GM12878 (cell line): ENCODE results near the gene WDR86. TPM values are rescaled to one million over a fixed set of nuclear protein-coding genes. Genes with fewer than 3 reads are reported as not detected.

Experiments
- ATAC-seq: fragments of 200-7000 bp; cut with Tn5 transposase; 3 replicates; pipeline ENCODE4 v1.9.1; 2020; ENCODE audit warnings: mild to moderate bottlenecking, moderate library complexity
- BruUV-seq: library from RNA; stranded (reverse); fragments of 400-500 nt; replicated peaks from 2 replicates; lab custom pipeline; 2021; lab: Mats Ljungman, UMichigan
- CTCF ChIA-PET: fragments of 300-600 bp; sonication (Branson Sonifier 250); formaldehyde crosslinking; extraction: SDS; loops from one replicate; lab custom pipeline; 2021; ENCODE audit warnings: inconsistent platforms; lab: Yijun Ruan, JAX
- POLR2A ChIA-PET: fragments of 350-600 bp; formaldehyde crosslinking; extraction: SDS; loops from one replicate; lab custom pipeline; 2021; ENCODE audit warnings: inconsistent platforms; lab: Charles Lee
- RAD21 ChIA-PET: fragments of 300-600 bp; sonication (Branson Sonifier 250); formaldehyde crosslinking; loops from one replicate; lab custom pipeline; 2023; ENCODE audit warnings: antibody characterized with exemption; ENCODE audit not compliant: unreplicated experiment; lab: Charles Lee
- SMC1A ChIA-PET: fragments of 300-600 bp; sonication (Branson Sonifier 250); formaldehyde crosslinking; loops from one replicate; lab custom pipeline; 2023; ENCODE audit not compliant: unreplicated experiment, uncharacterized antibody; lab: Charles Lee
- DNase-seq: peaks from one replicate; pipeline ENCODE4 v3.0.0-alpha.2; 2011; ENCODE audit warnings: low read depth, low spot score
- FAIRE-seq: peaks from 3 replicates; lab custom pipeline; 2011; peaks lifted over from hg19 to GRCh38; lab: Jason Lieb, UNC
- H2AFZ ChIP-seq: 2 replicates; pipeline ENCODE4 v1.6.0; 2011; ENCODE audit warnings: low read depth, low read length, control low read depth; ENCODE audit not compliant: control insufficient read depth
- H3K27ac ChIP-seq: 2 replicates; pipeline ENCODE4 v1.5.1; 2011; ENCODE audit warnings: control low read depth; ENCODE audit not compliant: control insufficient read depth, insufficient read depth
- H3K27me3 ChIP-seq, 2 experiments: replicated peaks in 1 of 2; 2 replicates each; pipeline versions ENCODE4 v1.6.0 to v1.6.1; 2011; ENCODE audit warnings: low read length in 1 of 2; ENCODE audit not compliant: control insufficient read depth in 2 of 2, insufficient read depth in 2 of 2
- H3K36me3 ChIP-seq, 2 experiments: 2 replicates each; pipeline ENCODE4 v1.5.1; 2011; ENCODE audit warnings: low read length in 1 of 2; ENCODE audit not compliant: control insufficient read depth in 2 of 2, insufficient read depth in 2 of 2
- H3K4me1 ChIP-seq: 2 replicates; pipeline ENCODE4 v1.6.1; 2011; ENCODE audit warnings: mild to moderate bottlenecking, low read length, moderate library complexity, mixed read lengths; ENCODE audit not compliant: control insufficient read depth, insufficient read depth
- H3K4me2 ChIP-seq: 2 replicates; pipeline ENCODE4 v1.6.0; 2011; ENCODE audit warnings: control low read depth; ENCODE audit not compliant: control insufficient read depth, insufficient read depth
- H3K4me3 ChIP-seq: fragments of 200-600 bp; sonication (generic); 2 replicates; pipeline ENCODE4 v1.5.1; 2016
- H3K79me2 ChIP-seq: 2 replicates; pipeline ENCODE4 v1.6.0; 2011; ENCODE audit warnings: low read length; ENCODE audit not compliant: control insufficient read depth, insufficient read depth
- H3K9ac ChIP-seq: 2 replicates; pipeline ENCODE4 v1.8.0; 2011; ENCODE audit warnings: low read length, control low read depth, mixed read lengths; ENCODE audit not compliant: control insufficient read depth, insufficient read depth
- H3K9me3 ChIP-seq: replicated peaks from 3 replicates; pipeline ENCODE4 v1.5.1; 2011; ENCODE audit warnings: mild to moderate bottlenecking, low read length; ENCODE audit not compliant: control insufficient read depth, insufficient read depth
- H4K20me1 ChIP-seq: 2 replicates; pipeline ENCODE4 v1.6.0; 2011; ENCODE audit not compliant: control insufficient read depth, insufficient read depth
- BACH1 ChIP-seq: fragments of 450-650 bp; IDR thresholded peaks from 2 replicates; pipeline ENCODE4 v1.6.1; 2017; ENCODE audit warnings: mild to moderate bottlenecking, borderline replicate concordance
- BCL11A ChIP-seq: IDR thresholded peaks from 2 replicates; pipeline ENCODE4 v1.6.1; 2011; ENCODE audit warnings: low read depth, low read length
- BRCA1 ChIP-seq: IDR thresholded peaks from 2 replicates; pipeline ENCODE4 v1.6.1; 2011; ENCODE audit warnings: low read depth, low read length, improper control_type of control experiment
- CBFB ChIP-seq: IDR thresholded peaks from 2 replicates; pipeline ENCODE4 v1.6.1; 2016; ENCODE audit warnings: antibody characterized with exemption, low read depth
- CREB1 ChIP-seq: IDR thresholded peaks from 2 replicates; pipeline ENCODE4 v1.6.1; 2012; ENCODE audit warnings: low read depth, mild to moderate bottlenecking, inconsistent platforms
- DPF2 ChIP-seq: fragments of 450-650 bp; IDR thresholded peaks from 2 replicates; pipeline ENCODE4 v1.6.1; 2017; ENCODE audit warnings: mild to moderate bottlenecking
- E2F8 ChIP-seq: fragments of 450-650 bp; IDR thresholded peaks from 2 replicates; pipeline ENCODE4 v1.6.1; 2018; ENCODE audit warnings: mild to moderate bottlenecking, low read depth, moderate library complexity; ENCODE audit not compliant: partially characterized antibody
- HCFC1 ChIP-seq: fragments of 150-350 bp; IDR thresholded peaks from 2 replicates; pipeline ENCODE4 v1.6.1; 2014; ENCODE audit warnings: low read length
- HDAC6 ChIP-seq: fragments of 200-600 bp; sonication (generic); IDR thresholded peaks from one replicate; pipeline ENCODE4 v1.8.0; 2017; ENCODE audit warnings: antibody characterized with exemption; ENCODE audit not compliant: unreplicated experiment
- HDGF ChIP-seq: fragments of 450-650 bp; IDR thresholded peaks from 2 replicates; pipeline ENCODE4 v1.6.1; 2016; ENCODE audit warnings: antibody characterized with exemption
- IKZF1 ChIP-seq: fragments of 450-650 bp; conservative IDR thresholded peaks from 2 replicates; pipeline ENCODE4 v1.6.1; 2017; ENCODE audit warnings: antibody characterized with exemption, mild to moderate bottlenecking
- IRF5 ChIP-seq: fragments of 450-650 bp; IDR thresholded peaks from 2 replicates; pipeline ENCODE4 v1.6.1; 2017; ENCODE audit warnings: borderline replicate concordance
- KLF5 ChIP-seq: fragments of 450-650 bp; IDR thresholded peaks from 2 replicates; pipeline ENCODE4 v1.6.1; 2014; ENCODE audit warnings: mild to moderate bottlenecking; ENCODE audit not compliant: partially characterized antibody
- MTA3 ChIP-seq: IDR thresholded peaks from 2 replicates; pipeline ENCODE4 v1.6.1; 2012; ENCODE audit warnings: low read length, inconsistent platforms, borderline replicate concordance
- NFYA ChIP-seq: IDR thresholded peaks from 2 replicates; pipeline ENCODE4 v1.6.1; 2011; ENCODE audit warnings: low read depth, mild to moderate bottlenecking, low read length, improper control_type of control experiment, borderline replicate concordance
- POLR2A ChIP-seq: IDR thresholded peaks from 2 replicates; pipeline ENCODE4 v1.6.1; 2011; ENCODE audit warnings: low read depth, mild to moderate bottlenecking, low read length
- SIX5 ChIP-seq: IDR thresholded peaks from 2 replicates; pipeline ENCODE4 v1.6.1; 2011; ENCODE audit warnings: mild to moderate bottlenecking, low read depth, low read length, moderate library complexity; ENCODE audit not compliant: severe bottlenecking
- STAT3 ChIP-seq: IDR thresholded peaks from 2 replicates; pipeline ENCODE4 v1.6.1; 2011; ENCODE audit warnings: low read depth, low read length, improper control_type of control experiment
- TAF1 ChIP-seq: IDR thresholded peaks from 2 replicates; pipeline ENCODE4 v1.6.1; 2011; ENCODE audit warnings: mild to moderate bottlenecking, low read depth, low read length, borderline replicate concordance
- ZNF384 ChIP-seq: IDR thresholded peaks from 2 replicates; pipeline ENCODE4 v1.6.1; 2012; ENCODE audit warnings: low read depth, mild to moderate bottlenecking, low read length, improper control_type of control experiment, borderline replicate concordance
- WGBS: methylation state at CpG from one replicate; pipeline ENCODE4 v1.1.6; 2016; ENCODE audit warnings: low lambda C conversion rate; ENCODE audit not compliant: insufficient replicate concordance, insufficient coverage; ENCODE audit errors: missing lambda C conversion rate; 5-methylcytosine and 5-hydroxymethylcytosine counted together
- in situ Hi-C: fragments of 300-500 bp; cut with MboI; formaldehyde crosslinking; loops from 9 replicates; pipeline ENCODE4 v1.14.3; 2018; ENCODE audit warnings: mixed read lengths
- intact Hi-C: fragments of 100-400 bp; cut with micrococcal nuclease; formaldehyde crosslinking; loops from one replicate; pipeline ENCODE4 v1.14.2; 2022; ENCODE audit not compliant: unreplicated experiment
- polyA plus RNA-seq, 11 experiments: library from polyadenylated mRNA; depleted of rRNA in 4 of 11; unstranded in 6 of 11; stranded (reverse) in 5 of 11; fragments of >200 nt; fragmentation: Nextera tagmentation in 4 of 11; fragmentation: Illumina TruSeq in 1 of 11; extraction: Ambion mirVana in 4 of 11; extraction: Trizol in 1 of 11; gene quantifications; 1 replicate in 1 of 11; 2 replicates in 10 of 11; pipeline versions ENCODE4 v1.2.1 to v1.2.3, GENCODE V29; 2011 to 2016; ENCODE audit warnings: inconsistent platforms in 2 of 11, missing spikeins in 2 of 11, low read depth in 1 of 11
- total RNA-seq, 4 experiments: library from RNA; depleted of rRNA in 3 of 4; stranded (reverse); fragments of >200 nt in 3 of 4; fragmentation: Illumina TruSeq in 1 of 4; extraction: Trizol in 1 of 4; gene quantifications; 2 replicates each; pipeline versions ENCODE4 v1.2.1 to v1.2.3, GENCODE V29; 2013 to 2021

Gene WDR86
- total and polyA plus RNA-seq, 10 of the 15 experiments (the other 5 are each of a cell fraction or from before 2014, with no cell fraction given) = 0.05 to 0.19 (median 0.15) TPM; not detected in 7

DNA sequence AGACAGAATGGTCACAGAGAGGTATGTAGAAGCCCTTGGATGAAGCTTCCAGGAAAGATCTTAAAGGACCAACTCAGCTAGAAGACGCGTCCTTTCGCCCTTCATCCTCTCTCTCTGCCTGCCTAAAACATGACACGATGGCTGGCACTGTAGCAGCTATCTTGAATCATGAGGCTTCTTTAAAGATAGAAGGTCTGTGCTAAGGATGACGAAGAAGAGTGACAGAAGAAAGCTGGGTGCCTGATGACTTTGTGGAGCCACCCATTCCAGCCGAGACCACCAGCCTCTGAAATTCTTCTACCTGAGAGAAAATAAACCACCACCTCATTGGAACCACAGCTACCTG lies 25.5 kb downstream of the WDR86 start (continued):
- TF ChIP-seq IRF5 = no peak
- no peak for TF ChIP-seq HDAC6

DNA sequence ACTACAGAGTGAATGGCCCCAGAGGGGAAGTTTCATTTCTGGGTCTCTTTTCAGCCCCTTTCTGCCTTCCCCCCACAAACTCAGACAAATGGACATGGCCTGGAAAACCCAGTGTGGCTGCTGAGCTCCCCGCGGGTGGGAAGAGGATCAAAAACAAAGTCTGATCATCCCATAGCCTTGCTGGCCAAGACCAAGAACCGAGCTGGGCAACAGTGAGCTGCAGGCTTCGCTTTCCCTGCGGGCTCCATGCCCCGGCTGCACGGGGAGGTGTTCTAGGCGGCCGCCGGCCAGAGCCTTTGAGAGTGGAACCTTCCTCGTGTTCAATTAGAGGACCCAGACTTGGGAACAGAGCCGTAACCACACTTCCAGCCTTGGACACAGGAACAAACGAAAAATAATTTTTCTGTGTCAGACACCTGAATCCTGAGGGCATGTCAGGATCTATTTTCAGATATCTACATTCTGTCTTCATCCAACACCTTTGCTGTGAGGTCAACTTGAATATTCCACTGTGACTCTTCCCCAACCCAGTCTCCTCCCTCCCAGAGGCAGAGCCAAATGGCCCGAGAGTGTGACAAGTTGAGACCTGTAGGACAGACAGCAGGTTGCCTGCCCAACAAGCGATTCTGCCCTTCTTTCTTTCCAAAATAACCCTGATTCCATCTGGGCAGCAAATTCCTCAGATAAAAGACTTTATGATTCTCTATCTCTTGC lies 26.0 kb downstream of the WDR86 start:
- RAD21 ChIA-PET = no interaction called here
- H3K27ac ChIP-seq = no peak overlapping the region
- SMC1A ChIA-PET = no interaction called here
- no peaks in the 10 kb centered on the region for H4K20me1 ChIP-seq
- intact Hi-C loops (no loop called here), in situ Hi-C loops (loop anchor here (5.0 kb wide), 1 partner anchor 64 kb away; no protein-coding TSS in a partner anchor)
- no peak overlapping the region for H3K9ac ChIP-seq
- FAIRE-seq (no peak), ATAC-seq (no peak), DNase-seq (no peak)
- H3K4me2 ChIP-seq = no peak overlapping the region
- H3K4me3 ChIP-seq = no peak overlapping the region
- BruUV-seq = no TSS peak
- CTCF ChIA-PET = interaction anchor here (1.1 to 1.2 kb wide), 2 partner anchors 15 to 78 kb away, joined by 3 to 4 read pairs; no protein-coding TSS in a partner anchor
- 64% methylated on average over 15 of the region's 15 CpGs for WGBS
- peaks cover 7% of the 10 kb centered on the region for H3K4me1 ChIP-seq
- POLR2A ChIA-PET = no interaction called here
- peaks cover 2 to 3% of the 10 kb centered on the region in 2 experiments; a peak in 3 of 4 replicates for H3K27me3 ChIP-seq
- H3K79me2 ChIP-seq = no peaks in the 10 kb centered on the region
- no peaks in the 10 kb centered on the region; the same call in 2 of the 3 replicates for H3K9me3 ChIP-seq
- H2AFZ ChIP-seq = no peak overlapping the region
- H3K36me3 ChIP-seq = no peaks in the 10 kb centered on the region
- no peak for TF ChIP-seq KLF5
- TF ChIP-seq BRCA1 = no peak
- TF ChIP-seq TAF1 = no peak
- TF ChIP-seq HDAC6 = no peak
- TF ChIP-seq CBFB = no peak
- no peak for TF ChIP-seq STAT3
- TF ChIP-seq IKZF1 = no peak
- TF ChIP-seq NFYA = no peak
- TF ChIP-seq SIX5 = no peak
- TF ChIP-seq BACH1 = no peak
- TF ChIP-seq BCL11A = no peak
- no peak for TF ChIP-seq HDGF
- no peak for TF ChIP-seq ZNF384
- no peak for TF ChIP-seq POLR2A
- no peak for TF ChIP-seq MTA3
- no peak for TF ChIP-seq CREB1
- no peak for TF ChIP-seq HCFC1
- no peak for TF ChIP-seq DPF2
- no peak for TF ChIP-seq E2F8
